ENCODE data around the gene C12orf56. TPM values are rescaled to one million over a fixed set of nuclear protein-coding genes. Genes with fewer than 3 reads are reported as not detected.

The C12orf56 gene
- total RNA-seq, 2 experiments from 2014 or later = not detected

DNA sequence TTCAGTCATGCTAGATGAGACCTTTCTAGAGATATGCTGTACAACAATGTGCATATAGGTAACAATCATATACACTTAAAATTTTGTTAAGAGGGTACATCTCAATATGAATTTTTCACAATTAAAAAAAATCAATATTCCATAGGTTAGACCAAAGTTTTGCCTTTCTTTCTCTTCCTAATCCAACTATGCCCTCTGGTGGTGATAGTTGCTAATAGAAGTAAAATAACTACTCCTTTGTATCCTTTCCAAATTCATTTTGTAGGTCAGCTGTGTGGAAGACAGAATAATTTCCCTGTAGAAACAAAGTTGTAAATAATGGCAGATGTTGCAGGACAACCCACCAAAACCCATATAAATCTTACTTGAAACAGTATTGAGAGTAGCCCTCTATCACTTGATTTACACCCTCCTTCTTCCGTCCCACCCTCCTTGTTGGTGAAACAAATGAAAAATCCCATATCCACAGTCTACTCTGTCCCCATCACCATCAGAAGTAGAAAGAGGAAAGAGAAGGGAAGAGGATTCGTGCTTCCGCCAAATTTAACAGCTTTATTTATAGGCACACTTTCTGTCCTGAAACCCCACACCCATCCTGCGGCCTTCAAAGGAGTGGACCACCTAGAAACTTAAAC, 134.3 kb downstream of the C12orf56 start:
- Mint-ChIP-seq H3K9me3 (no peaks in the 10 kb centered on the region), H3K4me3 (no peak overlapping the region), H3K36me3 (ENCODE audit: low read depth) (no peaks in the 10 kb centered on the region), H3K4me1 (ENCODE audit: low read depth) (no peaks in the 10 kb centered on the region), H3K27me3 (no peaks in the 10 kb centered on the region), H3K27ac (no peak overlapping the region)
- ATAC-seq (peak; percentile 27), DNase-seq (no peak)
- TF ChIP-seq, protein P1, sequence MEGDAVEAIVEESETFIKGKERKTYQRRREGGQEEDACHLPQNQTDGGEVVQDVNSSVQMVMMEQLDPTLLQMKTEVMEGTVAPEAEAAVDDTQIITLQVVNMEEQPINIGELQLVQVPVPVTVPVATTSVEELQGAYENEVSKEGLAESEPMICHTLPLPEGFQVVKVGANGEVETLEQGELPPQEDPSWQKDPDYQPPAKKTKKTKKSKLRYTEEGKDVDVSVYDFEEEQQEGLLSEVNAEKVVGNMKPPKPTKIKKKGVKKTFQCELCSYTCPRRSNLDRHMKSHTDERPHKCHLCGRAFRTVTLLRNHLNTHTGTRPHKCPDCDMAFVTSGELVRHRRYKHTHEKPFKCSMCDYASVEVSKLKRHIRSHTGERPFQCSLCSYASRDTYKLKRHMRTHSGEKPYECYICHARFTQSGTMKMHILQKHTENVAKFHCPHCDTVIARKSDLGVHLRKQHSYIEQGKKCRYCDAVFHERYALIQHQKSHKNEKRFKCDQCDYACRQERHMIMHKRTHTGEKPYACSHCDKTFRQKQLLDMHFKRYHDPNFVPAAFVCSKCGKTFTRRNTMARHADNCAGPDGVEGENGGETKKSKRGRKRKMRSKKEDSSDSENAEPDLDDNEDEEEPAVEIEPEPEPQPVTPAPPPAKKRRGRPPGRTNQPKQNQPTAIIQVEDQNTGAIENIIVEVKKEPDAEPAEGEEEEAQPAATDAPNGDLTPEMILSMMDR (IDR thresholded peaks at IDR 0.05) = peak; percentile 84
- intact Hi-C loops (cut with micrococcal nuclease) = loop anchor here (5.0 to 10.0 kb wide), 2 partner anchors 414 to 591 kb away; partner anchors contain the start of genes DPY19L2 and SRGAP1
- CTCF ChIA-PET = interaction anchor here (0.7 to 2.9 kb wide), 17 partner anchors 10 to 586 kb away, joined by 3 to 11 read pairs (median 4); partner anchors contain the start of gene SRGAP1
- POLR2A ChIA-PET = no interaction called here

DNA sequence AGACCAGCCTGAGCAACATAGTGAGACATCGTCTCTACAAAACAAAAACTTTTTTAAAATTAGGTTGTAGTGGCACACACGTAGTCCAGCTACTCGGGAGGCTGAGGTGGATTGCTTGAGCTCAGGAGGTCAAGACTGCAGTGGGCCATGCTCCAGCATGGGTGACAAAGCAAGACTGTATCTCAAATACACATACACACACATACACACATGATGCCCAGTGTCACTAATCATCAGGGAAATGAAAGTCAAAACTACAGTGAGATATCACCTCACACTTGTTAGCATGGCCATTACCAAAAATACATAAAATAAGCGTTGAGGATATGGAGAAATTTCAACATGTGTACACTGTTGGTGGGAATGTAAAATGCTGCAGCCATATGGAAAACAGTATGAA, 135.3 kb downstream of the C12orf56 start:
- ChIA-PET CTCF (interaction anchor here (1.5 to 2.9 kb wide), 5 partner anchors 10 to 419 kb away, joined by 3 to 11 read pairs (median 9); partner anchors contain the start of gene SRGAP1), POLR2A (no interaction called here)
- TF ChIP-seq, protein P1 (IDR thresholded peaks at IDR 0.05) = no peak
- ATAC-seq = no peak
- no peaks in the 10 kb centered on the region for H3K36me3 Mint-ChIP-seq (ENCODE audit: low read depth)
- no peak overlapping the region for H3K27ac Mint-ChIP-seq
- H3K9me3 Mint-ChIP-seq = no peaks in the 10 kb centered on the region
- DNase-seq = no peak
- no peaks in the 10 kb centered on the region for H3K4me1 Mint-ChIP-seq (ENCODE audit: low read depth)
- no peaks in the 10 kb centered on the region for H3K27me3 Mint-ChIP-seq
- no peak overlapping the region for H3K4me3 Mint-ChIP-seq
- intact Hi-C loops (cut with micrococcal nuclease) = loop anchor here (5.0 to 10.0 kb wide), 2 partner anchors 413 to 590 kb away; partner anchors contain the start of genes DPY19L2 and SRGAP1

DNA sequence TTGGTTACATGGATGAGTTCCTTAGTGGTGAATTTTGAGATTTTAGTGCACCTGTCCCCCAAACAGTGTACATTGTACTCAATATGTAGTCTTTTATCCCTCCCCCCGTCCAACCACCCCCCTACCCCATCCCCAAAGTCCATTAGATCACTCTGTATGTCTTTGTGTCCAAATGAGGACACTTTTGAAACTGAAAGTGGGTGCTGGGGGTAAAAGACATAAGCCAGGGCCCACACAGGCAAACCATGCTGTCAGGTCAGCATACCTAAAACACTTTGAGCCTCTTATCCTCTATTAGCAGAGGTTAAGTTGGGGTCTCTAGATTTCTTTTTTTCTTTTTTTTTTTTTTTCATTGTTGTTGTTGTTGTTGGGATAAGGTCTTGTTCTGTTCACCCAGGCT, 137.2 kb downstream of the C12orf56 start:
- H3K27ac Mint-ChIP-seq = no peak overlapping the region
- no peak overlapping the region for H3K4me3 Mint-ChIP-seq
- intact Hi-C loops (cut with micrococcal nuclease) = loop anchor here (10.0 kb wide), 1 partner anchor 589 kb away; the partner anchor contains the start of gene DPY19L2

DNA sequence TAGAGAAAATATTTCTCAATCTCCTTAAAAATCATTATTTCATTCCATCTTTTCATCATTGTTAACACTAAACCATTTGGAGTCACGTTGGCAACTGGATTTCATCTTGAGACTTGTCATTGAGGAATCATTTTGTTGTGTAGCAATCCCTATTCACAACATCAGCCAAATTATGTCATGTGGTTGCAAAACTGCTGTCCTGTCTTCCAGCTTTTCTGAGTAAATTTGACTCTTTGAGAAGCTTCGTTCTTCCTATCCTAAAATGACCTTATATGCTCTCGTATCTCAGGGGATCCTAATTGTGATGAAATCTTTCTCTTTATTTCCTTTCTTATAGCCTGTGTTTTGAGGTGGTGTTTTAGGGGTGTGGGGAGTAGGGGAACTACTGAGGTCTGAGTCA, 137.9 kb downstream of the C12orf56 start:
- no peaks in the 10 kb centered on the region for H3K4me1 Mint-ChIP-seq (ENCODE audit: low read depth)
- ChIA-PET POLR2A (no interaction called here), CTCF (no interaction called here)
- H3K36me3 Mint-ChIP-seq (ENCODE audit: low read depth) = no peaks in the 10 kb centered on the region
- no peaks in the 10 kb centered on the region for H3K9me3 Mint-ChIP-seq
- intact Hi-C loops (cut with micrococcal nuclease) = loop anchor here (10.0 kb wide), 1 partner anchor 588 kb away; the partner anchor contains the start of gene DPY19L2
- no peaks in the 10 kb centered on the region for H3K27me3 Mint-ChIP-seq
- DNase-seq (no peak), ATAC-seq (no peak)
- H3K27ac Mint-ChIP-seq = no peak overlapping the region
- H3K4me3 Mint-ChIP-seq = no peak overlapping the region
- TF ChIP-seq, protein P1 (IDR thresholded peaks at IDR 0.05) = no peak

More for the DNA sequence above, 137.2 kb downstream of the C12orf56 start:
- Mint-ChIP-seq H3K9me3 (no peaks in the 10 kb centered on the region), H3K27me3 (no peaks in the 10 kb centered on the region), H3K4me1 (ENCODE audit: low read depth) (no peaks in the 10 kb centered on the region), H3K36me3 (ENCODE audit: low read depth) (no peaks in the 10 kb centered on the region)
- ChIA-PET POLR2A (no interaction called here), CTCF (no interaction called here)
- ATAC-seq (no peak), DNase-seq (no peak)
- TF ChIP-seq, protein P1 (IDR thresholded peaks at IDR 0.05) = no peak

DNA sequence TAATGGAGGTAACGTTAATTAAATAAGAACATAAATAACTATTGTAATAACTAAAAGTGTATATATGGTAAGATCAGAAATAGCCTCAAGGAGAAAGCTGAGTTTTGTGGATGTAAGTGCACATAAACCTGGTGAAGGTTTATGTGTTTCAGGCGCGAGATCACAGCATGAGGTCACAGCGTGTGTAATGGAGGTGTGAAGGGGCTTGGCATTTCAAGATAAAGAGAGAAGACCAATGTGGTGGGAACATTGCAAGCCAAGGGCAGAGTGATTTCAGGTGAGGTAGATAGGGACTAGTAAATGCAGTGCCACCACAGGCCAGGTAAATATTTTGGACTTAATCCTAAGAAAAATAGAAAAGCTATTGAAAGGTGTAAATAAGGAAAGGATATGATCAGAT, 146.7 kb downstream of the C12orf56 start:
- ChIA-PET POLR2A (no interaction called here), CTCF (no interaction called here)
- H3K36me3 Mint-ChIP-seq (ENCODE audit: low read depth) = no peaks in the 10 kb centered on the region
- intact Hi-C loops (cut with micrococcal nuclease) = no loop called here
- H3K4me1 Mint-ChIP-seq (ENCODE audit: low read depth) = no peaks in the 10 kb centered on the region
- TF ChIP-seq, protein P1 (IDR thresholded peaks at IDR 0.05) = no peak
- DNase-seq (no peak), ATAC-seq (no peak)
- H3K27ac Mint-ChIP-seq = no peak overlapping the region
- peaks cover 2% of the 10 kb centered on the region for H3K27me3 Mint-ChIP-seq
- no peaks in the 10 kb centered on the region for H3K9me3 Mint-ChIP-seq
- no peak overlapping the region for H3K4me3 Mint-ChIP-seq

All from activated CD8-positive, alpha-beta T cell treated with anti-CD3 and anti-CD28 coated beads for 36 hours (primary cell).